HG02759 (cell line): ENCODE results near the gene MST1.

Source experiments
- ATAC-seq: cut with Tn5 transposase; IDR thresholded peaks from one replicate; pipeline ENCODE4 v1.9.1; 2021; ENCODE audit warnings: mild to moderate bottlenecking, moderate library complexity; ENCODE audit not compliant: unreplicated experiment

MST1 gene

DNA sequence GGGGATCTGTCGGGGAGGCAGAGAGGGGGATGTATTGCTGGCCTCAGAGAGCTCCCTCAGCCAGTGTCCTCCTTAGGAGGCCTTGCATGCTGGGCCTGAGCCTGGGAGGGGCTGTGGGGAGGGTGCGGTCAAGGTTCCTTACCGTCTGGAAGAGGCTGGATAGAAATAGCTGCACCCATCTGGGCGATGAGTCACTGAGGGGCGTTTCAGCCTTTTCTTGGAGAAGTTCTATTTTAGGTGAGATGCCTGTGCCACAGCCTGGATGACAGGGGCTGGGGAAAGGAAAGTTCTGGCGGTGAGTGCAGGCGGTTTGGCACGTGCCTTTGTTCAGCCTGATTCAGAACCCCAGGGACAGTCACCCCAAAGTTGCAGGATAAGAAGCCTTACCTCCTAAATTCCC, 50.8 kb downstream of the MST1 start:
- ATAC-seq, result no peak

DNA sequence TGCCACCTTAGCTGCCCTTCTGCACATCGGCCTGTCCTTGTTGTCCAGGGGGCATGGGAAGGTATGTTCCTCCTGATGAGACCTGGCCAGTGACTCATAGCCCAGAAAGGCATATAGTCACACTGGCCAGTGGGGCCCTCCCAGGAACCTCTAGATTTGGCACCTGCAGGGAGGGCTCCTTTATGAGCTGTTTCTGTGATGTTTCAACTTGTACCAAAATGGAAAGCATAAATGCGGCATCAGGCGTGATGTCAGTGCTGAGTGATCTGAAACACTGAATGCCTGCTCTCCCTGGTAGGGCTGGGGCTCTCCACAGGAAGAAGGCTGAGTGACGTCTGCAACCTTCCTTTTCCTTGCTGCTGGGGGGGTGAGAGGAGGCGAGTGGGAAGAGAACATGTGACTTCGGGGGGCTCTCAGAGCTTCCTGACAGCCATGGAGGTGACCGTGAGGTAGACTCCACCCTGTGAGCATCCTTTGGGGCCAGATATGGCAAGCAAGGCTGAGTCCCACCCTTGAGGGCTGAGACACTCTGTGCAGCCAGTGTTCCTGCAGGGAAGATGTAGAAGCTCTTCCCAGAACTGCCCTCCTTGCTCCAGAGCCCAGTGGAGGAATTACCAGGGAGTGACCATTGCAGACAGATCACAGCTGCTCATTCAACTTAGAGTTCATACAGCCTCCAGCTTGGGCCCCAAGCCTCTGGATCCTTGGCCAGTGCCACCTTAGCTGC, 52.2 kb downstream of the MST1 start:
- no peak for ATAC-seq

DNA sequence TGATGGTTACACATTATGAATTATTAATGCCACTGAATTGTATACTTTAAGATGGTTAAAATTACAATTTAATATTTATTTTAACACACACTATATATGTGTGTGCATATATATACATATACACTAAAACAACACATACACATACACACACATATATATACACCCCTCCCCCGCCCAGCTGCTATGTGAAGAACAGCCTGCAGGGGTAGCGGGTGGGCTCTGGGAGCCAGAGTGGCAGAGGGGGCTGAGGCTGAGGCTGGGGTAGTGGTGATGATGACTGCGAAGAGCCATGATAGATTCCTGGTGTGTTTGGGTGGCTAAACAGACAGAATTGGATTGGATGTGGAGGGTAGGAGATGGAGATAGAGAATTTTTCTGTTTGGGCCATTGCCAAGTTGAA, 54.5 kb downstream of the MST1 start:
- no peak for ATAC-seq
